Activated CD8-positive, alpha-beta memory T cell treated with anti-CD3 and anti-CD28 coated beads, Interleukin-2, amount 50 U/mL, for 1 hour (primary cell): ENCODE data around the gene ARID4A.
A peak's percentile ranks its signal among the peaks of the same experiment; 100 is the strongest.
"Not testable (repeated sequence)": the region's sequence is repeated elsewhere in the genome, so short reads cannot be mapped to it uniquely, and the experiment has no call there.

Experiments used
- DNase-seq: peaks from one replicate; pipeline ENCODE4 v3.0.0-alpha.2; 2020; ENCODE audit errors: extremely low read depth

Gene ARID4A

GRCh38 chr14:58362798-58363412, 64.5 kb downstream of the ARID4A start:
- DNase-seq, result no peak

GRCh38 chr14:58364316-58364715, 66.0 kb downstream of the ARID4A start:
- DNase-seq, result no peak

- DNase-seq, result no peak
These were observed 68.9 kb downstream of the ARID4A start for GRCh38 chr14:58367296-58367695.

- no peak for DNase-seq
These were observed 70.6 kb downstream of the ARID4A start for GRCh38 chr14:58368956-58369355.

- no peak for DNase-seq
These were observed 78.4 kb downstream of the ARID4A start for GRCh38 chr14:58376791-58377190.

- DNase-seq, result no peak
These were observed 92.5 kb downstream of the ARID4A start for GRCh38 chr14:58390830-58391229.

- DNase-seq, result no peak
These were observed 97.1 kb downstream of the ARID4A start for GRCh38 chr14:58395562-58395811.

GRCh38 chr14:58395812-58396788, 97.7 kb downstream of the ARID4A start, which contains the start of gene TOMM20L:
Gene TOMM20L, plus strand, starts transcription at chr14:58395930. Its CDS starts 28 bp downstream, at chr14:58395958.
- peak; percentile 25 for DNase-seq

GRCh38 chr14:58397156-58397555, 98.8 kb downstream of the ARID4A start:
- no peak for DNase-seq

GRCh38 chr14:58398495-58398894, 100.1 kb downstream of the ARID4A start:
- no peak for DNase-seq

- DNase-seq, result no peak
These were observed 100.5 kb downstream of the ARID4A start for GRCh38 chr14:58398895-58399294.

GRCh38 chr14:58401587-58401986, 103.2 kb downstream of the ARID4A start:
- DNase-seq, result no peak

GRCh38 chr14:58408681-58409215, 110.4 kb downstream of the ARID4A start:
- no peak for DNase-seq

GRCh38 chr14:58414845-58415244, 116.5 kb downstream of the ARID4A start:
- DNase-seq, result no peak

GRCh38 chr14:58415636-58416547, 117.5 kb downstream of the ARID4A start:
- DNase-seq, result no peak

- DNase-seq, result not testable (repeated sequence)
These were observed 118.6 kb downstream of the ARID4A start for GRCh38 chr14:58416934-58417333.
